Left lung (tissue), 10 donors: ENCODE data around the gene PLXDC2. TPM values are rescaled to one million over a fixed set of nuclear protein-coding genes. Genes with fewer than 3 reads are reported as not detected.
"Not testable (repeated sequence)": the region's sequence is repeated elsewhere in the genome, so short reads cannot be mapped to it uniquely, and the experiment has no call there.

ENCODE experiments used
- ATAC-seq: fragments of 200-7000 bp; cut with Tn5 transposase; one replicate; pipeline ENCODE4 v1.9.1; 2020; ENCODE audit warnings: moderate library complexity
- DNase-seq, 4 donors: peaks; one replicate each; pipeline ENCODE4 v3.0.0-alpha.2; 2013 to 2020
- H3K27ac ChIP-seq, 2 donors: fragments of 200-600 bp; sonication (generic) in 1 of 2; one replicate each; pipeline versions ENCODE4 v1.5.0 to v1.8.0; 2020 to 2021
- H3K27me3 ChIP-seq, 2 donors: fragments of 200-600 bp; sonication (generic) in 1 of 2; one replicate each; pipeline versions ENCODE4 v1.5.0 to v1.8.0; 2020 to 2021
- H3K36me3 ChIP-seq, 2 donors: fragments of 200-600 bp; sonication (generic) in 1 of 2; one replicate each; pipeline versions ENCODE4 v1.5.0 to v1.8.0; 2020 to 2021
- H3K4me1 ChIP-seq, 2 donors: fragments of 200-600 bp; one replicate each; pipeline ENCODE4 v1.8.0; 2021
- H3K4me3 ChIP-seq, 2 donors: fragments of 200-600 bp; sonication (generic) in 1 of 2; one replicate each; pipeline versions ENCODE4 v1.5.0 to v1.8.0; 2020 to 2021; ENCODE audit warnings: mild to moderate bottlenecking in 1 of 2
- H3K9me3 ChIP-seq, 2 donors: fragments of 200-600 bp; sonication (generic) in 1 of 2; one replicate each; pipeline versions ENCODE4 v1.5.0 to v1.8.0; 2020 to 2021
- CTCF ChIP-seq, 2 donors: fragments of 200-600 bp; sonication (generic) in 1 of 2; IDR thresholded peaks; one replicate each; pipeline versions ENCODE4 v1.5.0 to v1.8.0; 2021; ENCODE audit warnings: antibody characterized with exemption in 2 of 2
- intact Hi-C, 2 donors: fragments of 100-400 bp; cut with DNase I; formaldehyde crosslinking; loops; one replicate each; pipeline versions ENCODE4 v1.11.2 to v1.14.2; 2022
- polyA plus RNA-seq, 6 donors: library from polyadenylated mRNA; unstranded; fragments of 120-200 nt; gene quantifications; one replicate each; pipeline ENCODE4 v1.2.1, GENCODE V29; 2013; ENCODE audit not compliant: insufficient read length in 6 of 6
- total RNA-seq, 2 donors: library from RNA; stranded (reverse); fragmentation: NEBNext Ultra II Directional; extraction: Animal tissue kit (Norgen Biotek cat#: 25700); gene quantifications; one replicate each; pipeline ENCODE4 v1.2.1, GENCODE V29; 2021
- donor health status: DM: no; HTN: yes; CAD: no.
- donor health status: DM: no; HTN: no; CAD: no.

PLXDC2 gene
- total and polyA plus RNA-seq, 8 donors: 85.3 to 127 (median 112) TPM

- H3K9me3 ChIP-seq: peaks cover 0 to 3% of the 10 kb centered on the region in 2 donors
- H3K4me1 ChIP-seq: no peaks in the 10 kb centered on the region
- DNase-seq: no peak
- peak; percentile 33 for ATAC-seq
- H3K36me3 ChIP-seq: no peaks in the 10 kb centered on the region
- no peaks in the 10 kb centered on the region for H3K27me3 ChIP-seq
- H3K4me3 ChIP-seq: no peak overlapping the region
- intact Hi-C loops: no loop called here
- no peak for TF ChIP-seq CTCF (IDR thresholded peaks at IDR 0.05)
- no peak overlapping the region for H3K27ac ChIP-seq
Observed at GRCh38 chr10:20034732-20035131, 218.5 kb downstream of the PLXDC2 start.

DNA sequence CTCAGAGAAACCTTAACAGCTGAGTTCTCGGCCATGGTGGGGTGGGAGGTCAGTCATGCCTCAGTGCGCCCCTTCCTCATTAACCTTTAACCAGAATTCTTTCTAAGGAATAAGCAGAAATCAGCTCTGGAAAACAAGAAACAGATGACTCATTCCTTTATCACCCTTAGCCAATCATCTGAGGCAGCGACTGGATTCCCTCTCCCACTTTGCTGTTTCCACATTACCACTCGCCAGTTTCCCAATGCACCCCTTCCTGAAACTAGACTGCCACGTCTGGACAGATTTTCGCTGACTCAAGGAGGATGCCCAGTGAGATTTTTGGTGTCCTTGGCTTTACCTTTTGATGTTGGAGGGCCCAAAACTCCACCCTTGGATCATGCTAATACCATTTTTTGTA lies 223.8 kb downstream of the PLXDC2 start:
- peaks cover 0 to 3% of the 10 kb centered on the region in 2 donors for H3K9me3 ChIP-seq
- no peaks in the 10 kb centered on the region for H3K36me3 ChIP-seq
- H3K4me3 ChIP-seq: no peak overlapping the region
- no peaks in the 10 kb centered on the region for H3K4me1 ChIP-seq
- no peaks in the 10 kb centered on the region for H3K27me3 ChIP-seq
- no peak overlapping the region for H3K27ac ChIP-seq
- DNase-seq (peak in 1 of 4 donors; percentile 41), ATAC-seq (no peak)
- TF ChIP-seq CTCF (IDR thresholded peaks at IDR 0.05): no peak
- intact Hi-C loops: no loop called here

- no peaks in the 10 kb centered on the region for H3K36me3 ChIP-seq
- H3K27ac ChIP-seq: no peak overlapping the region
- H3K4me1 ChIP-seq: no peaks in the 10 kb centered on the region
- intact Hi-C loops: no loop called here
- no peaks in the 10 kb centered on the region for H3K9me3 ChIP-seq
- no peak for TF ChIP-seq CTCF (IDR thresholded peaks at IDR 0.05)
- no peak overlapping the region for H3K4me3 ChIP-seq
- no peaks in the 10 kb centered on the region for H3K27me3 ChIP-seq
- DNase-seq: no peak
- ATAC-seq: no peak
Observed at GRCh38 chr10:20041931-20042330, 225.7 kb downstream of the PLXDC2 start.

- H3K4me1 ChIP-seq, H3K4me3 ChIP-seq, H3K36me3 ChIP-seq, H3K27ac ChIP-seq, H3K27me3 ChIP-seq, H3K9me3 ChIP-seq, DNase-seq, ATAC-seq, intact Hi-C loops: not testable (repeated sequence)
Observed at GRCh38 chr10:20045100-20045499, 228.9 kb downstream of the PLXDC2 start.

DNA sequence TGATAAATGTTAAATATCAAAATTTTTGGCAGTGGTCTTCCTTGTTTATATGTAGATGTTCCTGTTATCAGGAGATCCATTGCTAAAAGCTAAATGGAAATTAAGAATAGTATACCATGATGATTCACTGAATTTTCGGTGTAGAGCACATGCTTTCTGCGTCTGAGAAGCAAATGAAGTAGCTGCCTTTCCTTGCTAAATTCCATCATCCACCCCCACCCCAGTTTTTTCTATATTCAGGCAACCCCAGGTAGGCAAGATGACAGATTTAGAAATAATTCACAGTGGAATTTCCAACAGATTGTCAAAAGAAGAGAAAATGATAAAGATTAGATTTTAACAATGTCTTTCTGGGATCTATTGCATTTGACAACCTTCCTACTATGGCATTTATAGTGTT lies 231.9 kb downstream of the PLXDC2 start:
- intact Hi-C loops: no loop called here
- H3K36me3 ChIP-seq: peaks cover 0 to 4% of the 10 kb centered on the region in 2 donors
- no peaks in the 10 kb centered on the region for H3K27me3 ChIP-seq
- no peak for TF ChIP-seq CTCF (IDR thresholded peaks at IDR 0.05)
- H3K27ac ChIP-seq: no peak overlapping the region
- no peak overlapping the region for H3K4me3 ChIP-seq
- no peaks in the 10 kb centered on the region for H3K4me1 ChIP-seq
- no peak for DNase-seq
- no peak for ATAC-seq
- H3K9me3 ChIP-seq: no peaks in the 10 kb centered on the region

GRCh38 chr10:20058135-20058534 lies 241.9 kb downstream of the PLXDC2 start:
- ATAC-seq (no peak), DNase-seq (no peak)
- no peak overlapping the region for H3K4me3 ChIP-seq
- H3K36me3 ChIP-seq: no peaks in the 10 kb centered on the region
- TF ChIP-seq CTCF (IDR thresholded peaks at IDR 0.05): no peak
- no peak overlapping the region for H3K27ac ChIP-seq
- peaks cover 0 to 7% of the 10 kb centered on the region in 2 donors for H3K4me1 ChIP-seq
- intact Hi-C loops: no loop called here
- H3K27me3 ChIP-seq: no peaks in the 10 kb centered on the region
- H3K9me3 ChIP-seq: peaks cover 0 to 5% of the 10 kb centered on the region in 2 donors
